H1 (cell line): ENCODE measurements around the gene BRD7. TPM values are rescaled to one million over a fixed set of nuclear protein-coding genes. Genes with fewer than 3 reads are reported as not detected.

Experiments used
- CTCF ChIA-PET: fragments of 300-600 bp; sonication (Branson Sonifier 250); formaldehyde crosslinking; loops from one replicate; lab custom pipeline; 2021; ENCODE audit not compliant: partially characterized antibody; lab: Charles Lee
- POLR2A ChIA-PET: fragments of 300-600 bp; sonication (Branson Sonifier 250); formaldehyde crosslinking; loops from one replicate; lab custom pipeline; 2021; ENCODE audit warnings: inconsistent platforms; ENCODE audit not compliant: partially characterized antibody; lab: Charles Lee
- DNase-seq, 2 experiments: peaks; one replicate each; pipeline versions ENCODE4 v3.0.0 to v3.0.0-alpha.2; 2010 to 2022; ENCODE audit warnings: low spot score in 2 of 2, low read depth in 1 of 2, mixed read lengths in 1 of 2
- FAIRE-seq: peaks from 2 replicates; lab custom pipeline; 2011; peaks lifted over from hg19 to GRCh38; lab: Jason Lieb, UNC
- H2AFZ ChIP-seq: 2 replicates; pipeline ENCODE4 v1.8.1; 2012; ENCODE audit warnings: low read length, inconsistent platforms
- H2AK5ac ChIP-seq: 2 replicates; pipeline ENCODE4 v1.6.1; 2013; ENCODE audit warnings: low read depth, low read length
- H2BK120ac ChIP-seq: replicated peaks from 2 replicates; pipeline ENCODE3; 2013; ENCODE audit warnings: low read depth, low read length, inconsistent platforms
- H2BK12ac ChIP-seq: 2 replicates; pipeline ENCODE4 v1.6.1; 2013; ENCODE audit warnings: low read depth, low read length
- H2BK15ac ChIP-seq: 2 replicates; pipeline ENCODE4 v1.6.1; 2013; ENCODE audit warnings: low read length
- H2BK20ac ChIP-seq: 2 replicates; pipeline ENCODE4 v1.6.1; 2013; ENCODE audit warnings: low read length
- H2BK5ac ChIP-seq: 2 replicates; pipeline ENCODE4 v1.6.1; 2013; ENCODE audit warnings: low read depth, low read length
- H3K14ac ChIP-seq: 2 replicates; pipeline ENCODE4 v1.6.1; 2013; ENCODE audit warnings: inconsistent platforms; ENCODE audit not compliant: insufficient read length
- H3K18ac ChIP-seq: 2 replicates; pipeline ENCODE4 v1.6.1; 2013; ENCODE audit warnings: low read length; ENCODE audit errors: extremely low read depth
- H3K23ac ChIP-seq: 2 replicates; pipeline ENCODE4 v1.6.1; 2013; ENCODE audit warnings: inconsistent platforms; ENCODE audit not compliant: insufficient read length
- H3K23me2 ChIP-seq: 2 replicates; pipeline ENCODE4 v1.6.1; 2013; ENCODE audit warnings: low read depth, low read length
- H3K27ac ChIP-seq: 2 replicates; pipeline ENCODE4 v1.6.1; 2011; ENCODE audit warnings: low read depth, low read length, inconsistent platforms
- H3K27me3 ChIP-seq, 4 experiments: replicated peaks in 1 of 4; 1 replicate in 1 of 4; 2 replicates in 3 of 4; pipeline versions ENCODE4 v1.6.1 to v1.8.1; 2011 to 2013; ENCODE audit warnings: low read length in 3 of 4, mild to moderate bottlenecking in 3 of 4, inconsistent platforms in 2 of 4, mixed read lengths in 2 of 4, moderate library complexity in 1 of 4; ENCODE audit not compliant: control insufficient read depth in 3 of 4, insufficient read depth in 3 of 4; ENCODE audit errors: extremely low read depth in 1 of 4
- H3K36me3 ChIP-seq, 4 experiments: 2 replicates each; pipeline versions ENCODE4 v1.6.1 to v1.8.1; 2011 to 2013; ENCODE audit warnings: mild to moderate bottlenecking in 4 of 4, low read length in 3 of 4, moderate library complexity in 2 of 4, control low read depth in 1 of 4, inconsistent platforms in 1 of 4; ENCODE audit not compliant: insufficient read depth in 4 of 4, control insufficient read depth in 2 of 4
- H3K4ac ChIP-seq: replicated peaks from 2 replicates; pipeline ENCODE3; 2013; ENCODE audit warnings: low read length, low read depth, mixed read lengths, inconsistent platforms; ENCODE audit not compliant: insufficient read length
- H3K4me1 ChIP-seq, 4 experiments: replicated peaks in 1 of 4; 1 replicate in 1 of 4; 2 replicates in 3 of 4; pipeline versions ENCODE4 v1.6.1 to v1.8.1; 2011 to 2013; ENCODE audit warnings: low read length in 3 of 4, inconsistent platforms in 2 of 4, mixed read lengths in 1 of 4; ENCODE audit not compliant: insufficient read depth in 4 of 4, control insufficient read depth in 3 of 4
- H3K4me2 ChIP-seq, 2 experiments: 2 replicates each; pipeline versions ENCODE4 v1.6.1 to v1.8.1; 2011 to 2013; ENCODE audit warnings: low read depth in 2 of 2, low read length in 2 of 2, control low read depth in 1 of 2, inconsistent platforms in 1 of 2, mild to moderate bottlenecking in 1 of 2; ENCODE audit not compliant: insufficient read depth in 1 of 2
- H3K4me3 ChIP-seq, 4 experiments: fragments of 200-600, 300-600 bp in 1 of 4; sonication (generic), shearing (Covaris generic), sonication (Bioruptor Twin) in 1 of 4; 2 replicates each; pipeline versions ENCODE4 v1.5.1 to v1.8.1; 2011 to 2016; ENCODE audit warnings: low read length in 4 of 4, low read depth in 3 of 4, control low read depth in 2 of 4, inconsistent platforms in 2 of 4, mild to moderate bottlenecking in 2 of 4, mixed read lengths in 1 of 4, moderate library complexity in 1 of 4; ENCODE audit not compliant: insufficient read depth in 2 of 4; ENCODE audit errors: extremely low read depth in 1 of 4
- H3K56ac ChIP-seq: replicated peaks from 2 replicates; pipeline ENCODE3; 2013; ENCODE audit warnings: low read depth, mild to moderate bottlenecking, mixed read lengths, low read length, inconsistent platforms; ENCODE audit not compliant: insufficient read length
- H3K79me1 ChIP-seq: 2 replicates; pipeline ENCODE4 v1.6.1; 2013; ENCODE audit warnings: low read depth, low read length, control low read depth
- H3K79me2 ChIP-seq, 2 experiments: 2 replicates each; pipeline versions ENCODE4 v1.6.1 to v1.8.1; 2012 to 2013; ENCODE audit warnings: low read length in 2 of 2, mild to moderate bottlenecking in 2 of 2, inconsistent platforms in 1 of 2; ENCODE audit not compliant: insufficient read depth in 2 of 2, control insufficient read depth in 1 of 2
- H3K9ac ChIP-seq, 4 experiments: replicated peaks in 1 of 4; 1 replicate in 1 of 4; 2 replicates in 3 of 4; pipeline versions ENCODE4 v1.6.1 to v1.8.1; 2011 to 2013; ENCODE audit warnings: low read depth in 3 of 4, low read length in 3 of 4, control low read depth in 2 of 4, mild to moderate bottlenecking in 2 of 4, moderate library complexity in 2 of 4, inconsistent platforms in 1 of 4; ENCODE audit errors: extremely low read depth in 1 of 4
- H3K9me3 ChIP-seq, 2 experiments: 2 replicates each; pipeline versions ENCODE4 v1.6.1 to v1.8.1; 2012 to 2013; ENCODE audit warnings: mild to moderate bottlenecking in 2 of 2, moderate library complexity in 2 of 2, control low read depth in 1 of 2, inconsistent platforms in 1 of 2, low read depth in 1 of 2, low read length in 1 of 2, mixed read lengths in 1 of 2; ENCODE audit not compliant: insufficient read depth in 2 of 2
- H4K20me1 ChIP-seq, 2 experiments: replicated peaks in 1 of 2; 2 replicates each; pipeline versions ENCODE3 to v1.8.1; 2011 to 2013; ENCODE audit warnings: inconsistent platforms in 2 of 2, low read length in 2 of 2, mild to moderate bottlenecking in 1 of 2; ENCODE audit not compliant: insufficient read depth in 2 of 2, control insufficient read depth in 1 of 2
- H4K5ac ChIP-seq: 2 replicates; pipeline ENCODE4 v1.6.1; 2013; ENCODE audit warnings: low read length, low read depth, mixed read lengths, inconsistent platforms; ENCODE audit not compliant: insufficient read length
- H4K8ac ChIP-seq: 2 replicates; pipeline ENCODE4 v1.8.0; 2013; ENCODE audit warnings: mild to moderate bottlenecking, moderate library complexity, low read length, inconsistent platforms; ENCODE audit not compliant: insufficient read depth; ENCODE audit errors: extremely low read depth
- H4K91ac ChIP-seq: replicated peaks from 2 replicates; pipeline ENCODE3; 2013; ENCODE audit warnings: low read length, mixed read lengths, inconsistent platforms; ENCODE audit not compliant: insufficient read length
- ASH2L ChIP-seq: fragments of 200-600, 300-600 bp; sonication (generic); IDR thresholded peaks from one replicate; pipeline ENCODE4 v1.7.1; 2017; ENCODE audit warnings: low read length
- RXRA ChIP-seq: IDR thresholded peaks from 2 replicates; pipeline ENCODE4 v1.6.1; 2011; ENCODE audit warnings: low read depth, mild to moderate bottlenecking, low read length, moderate library complexity; ENCODE audit not compliant: insufficient read depth
- WGBS, 2 experiments: shearing (Covaris generic) in 1 of 2; methylation state at CpG; one replicate each; pipeline versions ENCODE4 v1.1.6 to v1.1.7; 2013 to 2015; ENCODE audit warnings: low lambda C conversion rate in 2 of 2, mixed read lengths in 2 of 2, inconsistent platforms in 1 of 2, low coverage in 1 of 2, missing lambda C conversion rate in 1 of 2; ENCODE audit not compliant: insufficient replicate concordance in 2 of 2, insufficient coverage in 1 of 2, insufficient read length in 1 of 2; ENCODE audit errors: extremely low coverage in 1 of 2, missing lambda C conversion rate in 1 of 2; 5-methylcytosine and 5-hydroxymethylcytosine counted together
- polyA plus RNA-seq, 7 experiments: library from polyadenylated mRNA; depleted of rRNA in 3 of 7; stranded (reverse) in 5 of 7; unstranded in 2 of 7; fragments of >200 nt in 5 of 7; fragments of 200-250 nt in 2 of 7; gene quantifications; 1 replicate in 5 of 7; 2 replicates in 1 of 7; 4 replicates in 1 of 7; pipeline versions ENCODE4 v1.2.1 to v1.2.3, GENCODE V29; 2011 to 2013; ENCODE audit warnings: missing spikeins in 2 of 7, mixed read lengths in 2 of 7
- total RNA-seq: library from RNA; stranded (reverse); fragmentation: NEBNext Ultra II Directional; extraction: Animal tissue kit (Norgen Biotek cat#: 25700); gene quantifications from 2 replicates; pipeline ENCODE4 v1.2.1, GENCODE V29; 2021
- TF ChIP-seq, protein P1 (sequence below): IDR thresholded peaks from 2 replicates; pipeline ENCODE4 v1.6.1; 2012; ENCODE audit warnings: inconsistent platforms

BRD7 gene
- total and polyA plus RNA-seq, 2 of the 8 experiments (the other 6 are each of a cell fraction or from before 2014, with no cell fraction given) = 42.5 to 120 TPM

DNA sequence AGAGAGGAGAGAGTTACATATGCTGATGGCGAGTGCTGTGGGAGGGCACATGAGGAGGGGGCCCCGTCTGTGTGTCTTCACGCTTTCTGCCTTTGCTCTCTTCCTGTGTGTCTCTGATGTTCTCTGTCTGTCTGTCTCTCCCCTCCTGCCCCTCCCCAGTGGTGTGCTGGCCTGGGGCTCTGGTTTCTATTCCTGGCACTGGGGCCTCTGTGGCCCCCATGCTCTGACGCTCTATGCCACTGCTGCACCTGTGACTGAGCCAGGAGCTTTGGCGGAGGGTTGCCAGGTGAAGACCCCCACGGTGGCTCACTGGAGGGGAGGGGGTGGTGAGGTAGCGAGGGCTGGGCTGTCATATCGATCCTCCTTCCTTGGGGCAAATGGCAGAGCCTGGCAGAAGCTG, 24.6 kb upstream of the BRD7 start:
- H3K9me3 ChIP-seq = no peaks in the 10 kb centered on the region
- no peak for DNase-seq
- H2AFZ ChIP-seq = no peak overlapping the region
- no peak overlapping the region for H2BK5ac ChIP-seq
- no peak overlapping the region for H3K23ac ChIP-seq
- no peak overlapping the region for H2BK15ac ChIP-seq
- H2BK20ac ChIP-seq = no peak overlapping the region
- H3K4me1 ChIP-seq = no peaks in the 10 kb centered on the region; a peak in 2 of 7 replicates
- POLR2A ChIA-PET = no interaction called here
- no peak overlapping the region for H2AK5ac ChIP-seq
- WGBS, 2 experiments = 81% methylated on average over 7 of the region's 8 CpGs; no CpG with 5 or more reads in 1 of the 2 experiments
- no peaks in the 10 kb centered on the region for H3K23me2 ChIP-seq
- no peak overlapping the region for H2BK12ac ChIP-seq
- H2BK120ac ChIP-seq = no peak overlapping the region
- H4K91ac ChIP-seq = no peak overlapping the region
- FAIRE-seq = no peak
- H4K8ac ChIP-seq = no peak overlapping the region
- no peak overlapping the region for H3K4me2 ChIP-seq
- no peak overlapping the region for H3K27ac ChIP-seq
- no peaks in the 10 kb centered on the region for H3K79me1 ChIP-seq
- CTCF ChIA-PET = interaction anchor here (1.2 to 2.8 kb wide), 3 partner anchors 10 to 56 kb away, joined by 3 to 14 read pairs (median 3); no protein-coding TSS in a partner anchor
- H3K27me3 ChIP-seq = no peaks in the 10 kb centered on the region
- H4K5ac ChIP-seq = no peak overlapping the region
- no peak overlapping the region for H3K4ac ChIP-seq
- no peak overlapping the region for H3K14ac ChIP-seq
- no peaks in the 10 kb centered on the region for H4K20me1 ChIP-seq
- H3K36me3 ChIP-seq = no peaks in the 10 kb centered on the region
- H3K79me2 ChIP-seq = no peaks in the 10 kb centered on the region
- H3K9ac ChIP-seq = no peak overlapping the region
- no peak overlapping the region for H3K56ac ChIP-seq
- no peak overlapping the region for H3K4me3 ChIP-seq
- H3K18ac ChIP-seq = no peak overlapping the region
- TF ChIP-seq RXRA (no peak), ASH2L (no peak)
- TF ChIP-seq, protein P1, sequence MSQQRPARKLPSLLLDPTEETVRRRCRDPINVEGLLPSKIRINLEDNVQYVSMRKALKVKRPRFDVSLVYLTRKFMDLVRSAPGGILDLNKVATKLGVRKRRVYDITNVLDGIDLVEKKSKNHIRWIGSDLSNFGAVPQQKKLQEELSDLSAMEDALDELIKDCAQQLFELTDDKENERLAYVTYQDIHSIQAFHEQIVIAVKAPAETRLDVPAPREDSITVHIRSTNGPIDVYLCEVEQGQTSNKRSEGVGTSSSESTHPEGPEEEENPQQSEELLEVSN = no peak
